Stimulated activated CD8-positive, alpha-beta memory T cell treated with anti-CD3 and anti-CD28 coated beads, Interleukin-2, amount 100 ng/mL, for 1 hour (primary cell): Measurements from ENCODE around the gene PRPF19.
"Not testable (repeated sequence)": the region's sequence is repeated elsewhere in the genome, so short reads cannot be mapped to it uniquely, and the experiment has no call there.

Source experiments
- DNase-seq, 2 donors: peaks; one replicate each; pipeline ENCODE4 v3.0.0-alpha.2; 2020; ENCODE audit warnings: low read depth in 2 of 2

PRPF19 gene

DNA sequence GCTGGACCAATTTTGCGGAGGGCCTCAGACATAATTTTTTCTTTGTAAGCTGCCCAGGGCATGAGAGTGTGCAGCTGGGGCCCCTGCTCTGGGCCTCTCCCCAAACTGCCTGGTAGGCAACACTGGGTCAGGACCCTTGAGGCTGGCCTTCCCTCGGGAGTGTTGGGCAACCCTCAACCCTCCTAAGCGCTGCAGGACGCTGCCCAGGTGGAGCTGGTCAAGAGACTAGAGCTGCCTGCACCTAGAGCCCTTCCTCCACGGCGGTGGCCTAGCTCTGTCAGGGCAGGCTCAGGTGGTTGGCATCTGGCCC lies 17.4 kb upstream of the PRPF19 start:
- no peak for DNase-seq

DNA sequence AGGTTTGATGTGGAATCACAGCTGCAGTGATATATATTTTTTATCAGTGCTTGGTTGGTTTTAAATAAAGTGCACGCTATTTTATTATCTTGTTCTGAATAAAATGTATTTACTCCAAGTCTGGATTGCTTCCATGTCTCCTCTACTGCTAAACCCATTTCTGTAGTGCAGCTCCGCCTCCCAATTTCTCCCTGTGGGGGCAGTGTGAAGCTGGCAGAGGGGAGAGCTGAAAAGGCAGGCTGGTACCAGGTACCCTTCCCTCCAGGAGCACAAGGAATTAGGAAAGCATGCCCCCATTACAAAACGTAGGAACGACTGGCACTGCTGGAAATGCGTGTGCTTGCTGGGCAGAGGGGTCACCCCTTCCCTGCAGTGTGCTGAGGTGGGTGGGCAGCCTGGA lies 16.9 kb upstream of the PRPF19 start:
- no peak for DNase-seq

DNA sequence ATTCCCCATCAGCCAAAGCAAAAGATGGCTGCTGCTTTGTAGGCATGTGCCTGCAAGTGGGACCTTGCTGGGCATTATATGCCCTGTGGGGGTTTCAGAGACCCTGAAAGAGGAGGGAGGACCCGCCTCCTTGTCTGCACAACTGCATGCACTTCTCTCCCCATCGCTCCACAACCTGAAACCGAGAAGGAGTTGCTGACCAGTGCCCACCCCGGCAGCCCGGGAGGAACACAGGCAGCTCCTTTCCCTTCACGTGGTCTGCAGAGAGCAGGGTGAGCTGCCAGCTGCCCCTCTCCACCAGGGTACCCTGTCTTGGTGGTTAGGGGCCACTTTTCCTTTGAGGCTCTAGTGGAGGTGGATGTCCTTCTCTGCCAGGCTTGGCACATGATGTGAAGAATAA lies 16.5 kb upstream of the PRPF19 start:
- no peak for DNase-seq

DNA sequence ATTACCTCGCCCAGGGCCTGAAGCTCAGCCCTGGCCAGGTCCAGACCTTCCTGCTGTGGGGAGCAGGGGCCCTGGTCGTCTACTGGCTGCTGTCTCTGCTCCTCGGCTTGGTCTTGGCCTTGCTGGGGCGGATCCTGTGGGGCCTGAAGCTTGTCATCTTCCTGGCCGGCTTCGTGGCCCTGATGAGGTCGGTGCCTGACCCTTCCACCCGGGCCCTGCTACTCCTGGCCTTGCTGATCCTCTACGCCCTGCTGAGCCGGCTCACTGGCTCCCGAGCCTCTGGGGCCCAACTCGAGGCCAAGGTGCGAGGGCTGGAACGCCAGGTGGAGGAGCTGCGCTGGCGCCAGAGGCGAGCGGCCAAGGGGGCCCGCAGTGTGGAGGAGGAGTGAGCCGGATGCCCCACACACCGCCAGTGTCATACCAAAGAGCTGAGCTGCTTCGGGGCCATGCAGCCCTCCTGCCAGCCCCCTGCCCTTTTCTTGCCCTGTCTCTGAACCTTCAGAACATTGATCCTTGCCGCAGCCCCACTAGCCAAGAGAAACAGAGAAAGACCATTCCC lies 15.5 kb upstream of the PRPF19 start:
- no peak for DNase-seq

DNA sequence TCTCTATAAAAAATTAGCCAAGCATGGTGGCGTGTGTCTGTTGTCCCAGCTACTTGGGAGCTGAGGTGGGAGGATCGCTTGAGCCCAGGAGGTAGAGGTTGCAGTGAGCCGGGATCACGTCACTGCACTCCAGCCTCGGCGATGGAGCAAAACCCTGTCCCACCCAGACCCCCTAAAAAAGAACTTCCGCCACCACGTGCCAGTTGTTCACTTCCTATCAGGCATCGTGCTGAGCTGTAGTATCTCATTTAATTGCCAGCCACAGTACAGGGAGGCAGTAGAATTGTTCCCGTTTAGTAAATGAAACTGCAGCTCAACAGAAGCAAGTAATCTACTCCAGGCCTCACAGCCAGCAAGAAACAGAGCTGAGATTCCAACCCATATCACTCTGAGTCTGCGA lies 14.9 kb upstream of the PRPF19 start:
- no peak for DNase-seq

DNA sequence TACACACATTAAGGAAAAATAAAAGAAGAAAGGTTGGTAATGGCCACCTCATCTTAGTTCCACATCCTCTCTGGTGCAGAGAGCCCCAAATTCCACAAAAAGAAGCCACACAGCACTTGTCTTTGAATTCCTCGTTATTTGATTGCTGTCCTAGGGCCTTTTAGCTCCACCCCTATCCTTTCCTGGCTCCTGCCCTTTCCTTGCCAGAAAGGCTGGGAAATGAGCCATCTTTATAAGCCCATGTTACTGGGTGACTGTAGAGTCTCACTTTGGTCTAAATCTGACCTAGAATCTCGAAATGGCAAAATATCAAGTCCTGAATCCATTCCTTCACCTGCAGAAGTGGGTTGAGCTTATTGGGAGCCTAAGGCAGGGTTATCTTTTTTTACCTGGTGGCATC lies 13.6 kb upstream of the PRPF19 start:
- DNase-seq = no peak

DNA sequence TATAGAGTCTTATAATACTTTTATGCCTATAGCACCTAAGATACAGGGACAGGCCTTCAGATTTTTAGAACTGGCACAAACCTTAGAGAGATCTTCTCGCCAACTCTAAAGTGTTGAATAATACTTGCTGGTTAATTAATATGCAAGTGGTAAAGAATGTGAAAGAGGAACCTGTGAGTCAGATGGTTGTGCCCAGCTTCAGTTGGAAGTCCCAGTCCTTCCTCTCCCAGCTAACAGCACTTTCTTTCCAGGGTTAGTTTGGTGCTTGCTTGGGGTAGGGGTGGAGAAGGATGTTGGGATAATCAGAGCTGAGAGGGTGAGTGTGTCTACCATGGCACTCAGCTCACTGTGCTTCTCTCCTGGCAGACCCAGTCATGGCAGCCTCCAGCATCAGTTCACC lies 12.9 kb upstream of the PRPF19 start:
- DNase-seq = no peak

DNA sequence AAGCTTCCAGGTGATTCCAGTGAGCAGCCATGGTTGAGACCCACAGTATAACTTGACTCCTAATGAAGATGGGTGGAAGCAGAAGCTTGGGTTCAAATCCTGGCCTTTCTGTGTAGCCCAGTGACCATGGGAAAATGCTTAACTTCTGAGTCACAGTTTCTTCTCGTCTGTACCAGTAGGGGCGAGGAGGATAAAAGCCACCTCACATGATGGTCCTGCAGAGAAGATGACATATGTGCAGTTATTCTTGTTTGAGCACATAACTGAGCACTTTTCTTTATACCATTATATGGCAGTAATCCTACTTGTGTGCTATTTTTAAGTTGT lies 12.5 kb upstream of the PRPF19 start:
- no peak for DNase-seq

DNA sequence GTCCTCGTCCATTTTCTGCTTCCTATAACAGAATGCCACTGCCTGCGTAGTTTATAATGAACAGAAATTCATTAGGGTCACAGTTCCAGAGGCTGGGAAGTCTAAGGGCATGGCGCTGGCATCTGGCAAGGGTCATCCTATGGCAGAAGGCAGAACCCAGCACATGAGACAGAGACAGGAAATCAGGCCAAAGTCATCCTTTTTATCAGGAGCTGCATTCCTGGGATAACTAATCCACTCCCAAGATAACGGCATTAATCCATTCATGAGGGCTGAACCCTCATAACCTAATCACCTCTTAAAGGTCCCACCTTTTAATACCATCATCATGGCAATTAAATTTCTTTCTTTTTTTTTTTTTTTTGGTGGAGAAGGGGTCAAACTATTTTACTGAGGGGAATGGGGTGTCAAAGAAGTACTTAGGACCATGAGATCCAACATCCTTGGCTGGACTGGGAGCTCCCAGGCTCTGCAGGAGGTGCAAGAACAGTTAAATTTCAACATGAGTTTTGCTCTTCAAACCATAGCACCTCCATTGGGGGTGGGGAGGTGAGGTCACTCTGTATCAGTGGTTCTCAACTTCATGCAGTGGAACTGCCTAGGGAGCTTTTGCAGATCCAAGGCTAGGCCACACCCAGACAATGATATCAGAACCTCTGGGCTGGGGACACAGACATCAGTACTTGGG lies 12.0 kb upstream of the PRPF19 start:
- no peak for DNase-seq

DNA sequence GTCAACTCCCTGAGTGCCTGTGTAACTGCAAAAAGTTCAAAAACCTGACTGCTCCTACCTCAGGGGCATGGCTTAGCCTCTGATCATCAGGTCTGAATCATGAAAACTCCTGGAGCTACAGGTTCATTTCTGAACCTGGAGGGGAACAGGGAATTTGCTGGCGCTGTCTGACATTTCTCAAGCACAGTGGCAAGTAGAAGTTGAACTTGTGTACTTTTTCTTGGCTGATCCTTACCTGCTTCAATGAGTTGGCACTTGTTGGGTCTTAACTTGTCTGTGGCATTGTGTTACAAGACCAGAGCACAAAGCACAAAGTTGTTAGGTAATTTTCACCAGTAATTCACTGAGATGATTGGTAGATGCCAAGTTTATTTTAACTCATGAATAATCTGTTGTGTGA lies 10.9 kb upstream of the PRPF19 start:
- no peak for DNase-seq

DNA sequence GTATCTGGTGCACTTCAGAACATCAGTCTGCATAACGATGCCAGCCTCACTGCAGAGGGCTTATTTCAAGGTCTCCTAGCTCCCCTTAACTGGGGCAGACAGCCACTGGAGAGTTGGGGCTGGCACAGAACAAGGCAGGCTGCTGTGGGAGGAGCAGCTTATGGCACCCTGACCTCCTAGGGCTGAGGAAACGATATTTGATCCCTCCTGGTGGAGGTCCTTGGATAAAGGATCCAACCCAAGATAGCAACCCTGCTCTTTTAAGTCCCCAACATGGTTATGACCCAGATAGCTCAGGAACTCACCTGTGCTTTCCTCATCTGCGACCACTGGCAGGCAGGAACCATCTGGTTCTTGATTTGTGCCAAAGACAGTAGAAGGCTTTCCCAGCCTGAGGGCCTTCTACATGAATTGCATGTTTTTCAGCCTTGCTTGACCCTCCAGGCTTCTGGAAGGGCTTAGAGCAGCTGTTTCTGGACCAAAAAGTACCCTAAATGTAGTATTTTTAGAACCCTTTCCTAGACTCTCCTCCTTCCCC lies 10.4 kb upstream of the PRPF19 start:
- no peak for DNase-seq

DNA sequence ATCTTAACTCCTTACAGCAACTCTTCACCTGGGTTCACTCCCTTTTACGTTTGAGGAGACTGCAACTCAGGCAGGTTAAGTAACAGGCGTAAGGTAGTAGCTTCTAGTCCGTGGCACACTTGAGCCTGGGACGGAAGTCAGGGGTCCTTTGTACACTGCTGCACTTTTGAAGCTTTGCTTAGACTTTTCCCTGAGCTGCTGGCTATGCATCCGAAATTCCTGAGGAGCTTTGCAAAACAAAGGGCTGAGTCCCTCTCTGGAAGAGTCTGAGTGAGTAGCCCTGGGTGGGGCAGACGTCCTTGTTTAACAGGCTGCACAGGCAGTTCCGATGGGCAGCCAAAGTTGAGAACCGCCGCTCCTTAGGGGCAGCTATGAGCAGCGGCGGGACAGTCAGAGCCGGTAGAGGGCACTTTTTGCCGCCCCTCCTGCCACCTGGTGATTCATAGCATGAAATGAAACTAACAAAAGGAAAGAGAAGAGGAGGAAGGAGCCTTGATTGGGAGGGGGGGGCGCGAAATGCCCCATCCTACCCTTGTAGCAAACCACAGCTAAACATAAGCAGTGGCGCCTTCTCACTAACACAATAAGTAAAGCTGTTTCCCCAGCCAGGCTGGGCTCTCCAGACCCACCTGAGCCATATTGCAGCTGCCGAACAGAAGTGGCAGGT lies 9.0 kb upstream of the PRPF19 start:
- peak; percentile 49 to 57 for DNase-seq

DNA sequence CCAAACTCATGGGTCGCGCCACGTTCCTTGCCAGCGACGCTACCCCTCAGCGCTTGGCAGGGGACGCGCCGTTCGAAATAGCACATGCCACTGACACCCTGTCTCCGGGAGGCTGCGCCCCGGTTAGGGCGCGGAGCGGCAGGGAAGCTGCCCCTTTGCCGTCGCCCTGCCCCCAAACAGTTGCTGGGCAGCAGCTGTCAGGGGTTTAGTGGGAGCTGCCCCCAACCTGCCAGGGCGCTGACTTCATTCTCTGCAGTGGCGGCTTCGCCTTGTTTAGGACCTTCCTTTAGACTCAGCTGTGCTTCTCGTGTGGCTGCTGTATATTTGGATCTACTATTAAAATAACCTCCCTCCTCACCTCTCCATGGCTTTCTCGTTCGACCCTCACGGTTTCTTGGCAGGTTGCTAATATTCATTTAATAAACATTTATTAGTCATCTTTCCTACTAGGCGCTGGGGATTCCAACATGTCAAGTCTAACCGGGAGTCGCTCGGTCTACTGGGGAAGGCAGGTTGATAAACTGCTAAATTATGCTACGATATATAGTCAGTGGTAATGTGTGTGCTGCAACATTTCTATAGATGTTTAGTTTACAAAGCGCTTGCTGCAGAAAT lies 8.4 kb upstream of the PRPF19 start:
- no peak for DNase-seq

DNA sequence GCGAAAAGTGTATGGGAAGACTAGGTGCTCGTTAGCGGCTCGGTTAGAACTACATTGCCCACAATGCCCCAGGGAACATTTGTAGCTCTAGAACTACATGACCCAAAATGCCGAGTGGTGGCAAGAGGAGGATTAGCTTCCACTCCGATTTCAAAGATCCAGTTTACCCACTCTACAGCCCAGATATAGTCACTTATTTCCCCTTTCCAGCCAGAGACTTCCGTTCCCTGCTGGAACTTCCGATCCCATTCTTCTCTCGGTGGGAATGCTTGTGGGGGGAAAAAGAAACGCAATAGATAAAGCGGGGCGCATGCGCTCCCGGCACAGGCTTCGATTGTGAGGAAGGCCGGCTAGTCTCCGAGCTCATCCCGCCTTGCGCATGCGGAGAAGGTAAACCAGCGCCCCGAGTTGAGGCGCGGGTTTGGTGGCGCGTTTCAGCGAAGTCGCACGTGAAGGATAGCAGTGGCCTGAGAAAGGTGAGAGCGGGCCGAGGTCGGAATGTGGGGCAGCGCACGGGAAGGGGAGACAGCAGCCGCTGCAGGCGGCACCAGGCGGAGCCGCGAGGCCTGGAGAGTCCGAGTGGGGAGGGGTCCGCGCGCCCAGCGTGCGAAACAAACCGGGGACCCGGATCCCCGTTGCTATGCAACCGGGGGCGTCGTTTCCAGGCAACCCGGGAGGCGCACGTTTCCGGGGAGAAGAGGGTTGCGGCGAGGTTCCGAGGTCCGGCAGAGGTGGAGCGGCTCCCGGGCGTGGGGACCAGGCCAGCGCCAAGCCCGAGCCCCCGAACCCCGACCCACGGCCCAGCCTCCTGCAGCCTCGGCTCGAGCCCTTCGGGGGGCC lies 7.6 kb upstream of the PRPF19 start, which contains the start of gene TMEM109:
TMEM109 (plus strand) TSS at position 366 of the 840 bp plus-strand sequence. CDS start 5,536 bp downstream, outside the sequence.
- peak; percentile 59 to 80 for DNase-seq

DNA sequence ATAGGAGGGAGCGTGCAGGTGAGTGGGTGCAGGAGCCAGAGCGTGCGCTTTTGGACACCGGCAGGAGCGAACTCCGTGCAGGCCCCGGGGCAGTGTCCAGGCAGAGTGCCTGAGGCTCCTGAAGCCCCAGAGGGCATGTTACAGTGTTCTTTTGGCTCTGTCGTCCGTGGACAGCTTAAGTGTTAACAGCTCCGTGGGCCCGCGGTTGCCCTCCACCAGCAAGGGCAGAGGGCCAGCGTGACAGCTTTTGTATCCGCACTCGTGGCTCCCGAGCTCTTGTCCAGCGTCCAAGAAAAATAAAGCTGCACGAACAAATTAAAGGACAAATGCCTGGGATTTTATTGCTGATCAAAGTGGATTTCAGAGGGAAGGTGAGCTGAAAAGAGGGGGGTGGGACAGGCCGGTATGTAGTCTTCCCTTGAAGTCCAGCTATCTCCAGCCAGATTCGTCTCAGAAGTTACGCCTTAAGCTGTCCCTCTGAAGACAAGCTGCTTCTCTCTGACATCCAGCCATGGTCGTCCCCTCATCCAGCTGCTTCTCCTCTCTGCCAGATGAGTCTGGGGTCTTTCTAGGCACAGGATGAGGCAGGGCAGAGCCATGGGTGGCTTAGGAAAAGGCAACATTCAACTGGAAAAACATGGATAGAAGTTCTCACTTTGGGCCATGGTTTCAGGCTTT lies 6.6 kb upstream of the PRPF19 start:
- no peak for DNase-seq

DNA sequence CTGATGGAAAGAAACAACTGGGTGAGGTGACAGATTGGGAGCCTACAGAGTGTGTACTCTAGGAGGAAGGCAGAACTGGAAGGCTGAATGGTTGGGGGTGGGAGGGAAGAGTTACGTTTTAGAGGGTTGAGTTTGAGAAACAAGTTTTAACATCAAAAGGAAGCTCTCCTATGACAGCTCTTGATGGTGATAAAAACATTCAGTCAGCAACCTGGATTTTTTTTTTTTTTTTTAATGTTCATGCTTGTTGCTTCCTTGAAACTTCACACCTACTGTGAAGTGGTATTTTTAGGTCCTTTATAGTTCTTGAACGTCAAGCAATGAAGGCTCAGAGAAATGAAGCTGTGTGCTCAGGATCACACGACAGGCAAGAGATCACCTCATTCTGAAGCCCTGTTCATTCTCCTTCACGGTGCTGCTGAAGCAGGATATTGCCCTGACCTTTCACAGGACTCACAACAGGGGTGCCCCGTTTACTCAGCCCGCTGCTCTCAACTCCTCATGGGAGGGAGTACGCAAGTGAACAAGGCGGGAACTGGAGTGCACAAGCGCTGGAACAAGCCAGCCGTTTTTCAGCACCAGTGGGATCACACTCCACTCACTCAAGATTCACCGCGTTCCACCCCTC lies 6.0 kb upstream of the PRPF19 start:
- DNase-seq = no peak

DNA sequence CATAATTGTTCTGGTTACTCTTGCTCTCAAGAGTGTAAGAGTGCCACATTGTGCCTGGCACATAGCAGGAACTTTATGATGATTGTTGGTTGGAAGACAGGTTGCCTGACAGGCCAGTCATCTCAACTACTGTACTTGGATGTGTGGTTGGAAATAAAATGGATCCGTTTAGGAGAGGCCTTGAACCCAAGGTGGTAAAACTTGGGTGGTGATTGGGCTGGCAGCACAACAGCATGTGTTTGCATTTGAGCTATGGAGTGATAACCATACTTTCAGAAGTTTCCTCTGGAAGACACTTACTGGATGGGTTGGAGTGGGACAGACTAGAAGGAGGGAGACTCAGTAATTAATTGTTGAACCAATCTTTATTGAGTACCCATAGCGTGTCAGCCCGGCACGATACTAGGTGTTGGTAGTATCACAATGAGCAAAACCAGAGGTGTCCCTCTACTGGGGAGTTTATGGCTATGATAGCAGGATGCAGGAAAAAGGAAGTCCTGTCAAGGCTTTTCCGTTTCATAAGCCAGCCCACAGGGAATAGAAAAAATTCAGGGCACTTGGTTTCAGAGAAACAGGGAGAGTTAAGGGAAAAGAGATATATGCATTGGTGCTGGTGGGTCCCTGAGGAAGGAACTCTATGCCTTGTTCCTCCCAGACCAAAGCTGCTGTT lies 4.5 kb upstream of the PRPF19 start:
- DNase-seq = no peak

DNA sequence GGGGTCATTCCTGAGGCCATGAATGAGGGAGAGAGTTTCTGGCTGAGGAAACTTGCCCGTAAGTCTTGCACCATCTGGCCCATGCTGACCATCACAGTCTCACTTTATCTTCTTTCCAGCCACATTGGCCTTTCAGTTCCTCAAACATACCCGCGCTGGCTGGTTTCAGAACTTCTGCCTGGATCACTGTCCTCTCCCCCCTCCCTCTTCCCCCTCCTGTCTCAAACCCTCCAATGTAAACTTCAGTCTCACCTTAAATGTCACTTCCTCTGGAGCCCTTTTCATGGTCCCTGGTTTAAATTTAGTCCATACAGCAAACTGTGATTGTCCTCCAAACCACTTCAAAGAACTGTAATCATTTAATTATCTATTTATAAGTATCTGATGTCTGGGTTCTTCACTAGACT lies 3.9 kb upstream of the PRPF19 start:
- no peak for DNase-seq

DNA sequence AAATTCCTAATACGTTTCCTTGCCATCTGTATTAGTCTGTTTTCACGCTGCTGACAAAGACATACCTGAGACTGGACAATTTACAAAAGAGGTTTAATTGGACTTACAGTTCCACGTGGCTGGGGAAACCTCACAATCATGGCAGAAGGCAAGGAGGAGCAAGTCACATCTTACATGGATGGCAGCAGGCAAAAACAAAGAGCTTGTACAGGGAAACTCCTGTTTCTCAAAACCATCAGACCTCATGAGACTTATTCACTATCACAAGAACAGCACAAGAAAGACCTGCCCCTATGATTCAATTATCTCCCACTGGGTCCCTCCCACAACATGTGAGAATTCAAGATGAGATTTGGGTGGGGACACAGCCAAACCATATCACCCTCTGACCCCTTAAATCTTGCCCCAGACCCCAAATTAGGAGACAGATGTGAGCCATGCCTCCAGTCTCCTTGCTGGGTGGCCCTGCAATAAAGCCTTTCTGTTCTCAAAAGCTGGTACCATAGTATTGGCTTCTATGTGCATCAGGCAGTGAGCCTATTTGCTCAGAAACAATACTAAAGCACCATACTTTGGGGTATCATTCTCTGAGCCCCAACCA lies 3.4 kb upstream of the PRPF19 start:
- DNase-seq = not testable (repeated sequence)

DNA sequence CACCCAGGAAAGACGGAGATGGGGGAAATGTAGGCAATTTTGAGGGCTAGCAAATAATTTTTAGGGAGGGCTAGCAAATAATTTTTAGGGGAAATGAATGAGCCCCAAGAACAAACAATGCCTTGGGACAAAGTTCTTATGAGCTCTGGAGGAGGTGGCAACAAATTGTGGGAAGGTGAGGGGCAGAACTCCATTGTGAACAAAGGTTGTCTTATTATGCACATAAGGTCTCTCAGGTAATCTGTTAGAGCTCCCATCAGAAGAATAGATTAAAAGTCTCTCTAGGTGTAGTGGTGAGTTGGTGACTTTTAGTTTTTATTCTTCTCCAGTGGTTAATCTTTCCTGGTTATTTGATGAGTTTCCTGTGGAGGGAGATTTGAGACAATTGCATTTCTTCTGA lies 2.4 kb upstream of the PRPF19 start:
- no peak for DNase-seq
